HCT116 (cell line): ENCODE results near the gene TNKS1BP1.

Experiments used
- CTCF ChIP-seq, 3 experiments: fragments of 200-600 bp in 1 of 3; sonication (generic) in 1 of 3; IDR thresholded peaks in 2 of 3; conservative IDR thresholded peaks in 1 of 3; 2 replicates each; pipeline ENCODE4 v1.5.1; 2012 to 2017; ENCODE audit warnings: low read depth in 2 of 3, low read length in 2 of 3, antibody characterized with exemption in 1 of 3, borderline replicate concordance in 1 of 3, control low read depth in 1 of 3, mild to moderate bottlenecking in 1 of 3, mixed read lengths in 1 of 3, mixed run types in 1 of 3, moderate library complexity in 1 of 3; ENCODE audit not compliant: insufficient read depth in 1 of 3
- EGR1 ChIP-seq: IDR thresholded peaks from 2 replicates; pipeline ENCODE4 v1.6.1; 2012; ENCODE audit warnings: low read depth
- EZH2 ChIP-seq: fragments of 200-600 bp; sonication (generic); IDR thresholded peaks from 2 replicates; pipeline ENCODE4 v1.6.1; 2017; ENCODE audit warnings: antibody characterized with exemption, mixed run types
- EZH2phosphoT487 ChIP-seq: fragments of 200-600 bp; IDR thresholded peaks from 2 replicates; pipeline ENCODE4 v1.6.1; 2018; ENCODE audit warnings: antibody characterized with exemption, borderline replicate concordance
- JUND ChIP-seq: IDR thresholded peaks from 2 replicates; pipeline ENCODE4 v1.6.1; 2012
- POLR2A ChIP-seq: IDR thresholded peaks from 2 replicates; pipeline ENCODE4 v1.7.0; 2011; ENCODE audit warnings: borderline replicate concordance; ENCODE audit not compliant: insufficient read depth, insufficient read length; ENCODE audit errors: extremely low read depth
- POLR2AphosphoS5 ChIP-seq: IDR thresholded peaks from 2 replicates; pipeline ENCODE4 v1.6.1; 2011; ENCODE audit warnings: mild to moderate bottlenecking, low read depth, low read length, moderate library complexity
- RAD21 ChIP-seq: IDR thresholded peaks from 2 replicates; pipeline ENCODE4 v1.6.1; 2012; ENCODE audit warnings: low read depth, mild to moderate bottlenecking
- REST ChIP-seq: IDR thresholded peaks from 2 replicates; pipeline ENCODE4 v1.6.1; 2012; ENCODE audit warnings: low read depth
- SP1 ChIP-seq: IDR thresholded peaks from 2 replicates; pipeline ENCODE4 v1.6.1; 2012; ENCODE audit warnings: low read depth
- TCF7L2 ChIP-seq: IDR thresholded peaks from 2 replicates; pipeline ENCODE4 v1.7.0; 2011; ENCODE audit warnings: borderline replicate concordance, inconsistent platforms; ENCODE audit not compliant: insufficient read depth, insufficient read length; ENCODE audit errors: extremely low read depth
- YY1 ChIP-seq: IDR thresholded peaks from 2 replicates; pipeline ENCODE4 v1.6.1; 2011; ENCODE audit warnings: low read length, low read depth, moderate library complexity, mild to moderate bottlenecking; ENCODE audit not compliant: insufficient replicate concordance; ENCODE audit errors: extremely low read depth
- ZBTB33 ChIP-seq: IDR thresholded peaks from 2 replicates; pipeline ENCODE4 v1.6.1; 2011; ENCODE audit warnings: mild to moderate bottlenecking, low read length, moderate library complexity; ENCODE audit not compliant: insufficient replicate concordance; ENCODE audit errors: extremely low read depth
- ZNF274 ChIP-seq: fragments of 200-500 bp; sonication (Bioruptor generic); IDR thresholded peaks from 2 replicates; pipeline ENCODE4 v1.6.1; 2014; ENCODE audit warnings: mild to moderate bottlenecking, low read depth, low read length, inconsistent platforms

GRCh38 chr11:57308426-57309060 lies 16.2 kb downstream of the TNKS1BP1 start:
- TF ChIP-seq CTCF (IDR thresholded peaks at IDR 0.05 in 2 of 3, conservative IDR thresholded peaks at IDR 0.05 in 1 of 3; ENCODE audit: borderline replicate concordance in 1 of 3, insufficient read depth in 1 of 3, low read depth in 2 of 3, low read length in 2 of 3) (no peak), ZBTB33 (no peak), EZH2phosphoT487 (no peak), POLR2A (no peak), EZH2 (no peak), RAD21 (no peak), SP1 (no peak), YY1 (no peak), POLR2AphosphoS5 (no peak), REST (no peak), JUND (no peak), EGR1 (no peak), ZNF274 (no peak), TCF7L2 (no peak)
